HG03520 (cell line): Measurements from ENCODE around the gene TRAIP.

Source experiments
- ATAC-seq: cut with Tn5 transposase; IDR thresholded peaks from one replicate; pipeline ENCODE4 v1.9.1; 2021; ENCODE audit warnings: mild to moderate bottlenecking, moderate library complexity; ENCODE audit not compliant: unreplicated experiment

The TRAIP gene

DNA sequence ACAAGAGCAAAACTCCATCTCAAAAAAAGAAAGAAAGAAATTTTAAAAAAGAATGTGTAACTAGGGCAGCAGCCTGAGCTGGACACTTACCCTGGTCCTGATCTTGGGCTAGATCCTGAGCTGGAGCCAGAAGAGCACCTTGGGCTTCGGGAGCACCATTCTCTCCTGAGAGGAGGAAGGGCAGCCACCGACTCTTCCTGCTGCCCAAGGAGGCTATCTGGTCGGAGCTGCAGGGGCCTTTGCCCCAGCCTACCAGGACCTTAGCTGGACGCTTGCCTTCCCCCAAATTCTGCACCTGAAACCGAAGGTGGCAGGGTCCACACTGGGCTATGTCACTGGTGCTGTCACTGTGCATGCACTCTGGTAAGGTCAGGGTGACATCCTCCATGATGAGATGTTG lies 20.2 kb upstream of the TRAIP start:
- ATAC-seq = no peak

DNA sequence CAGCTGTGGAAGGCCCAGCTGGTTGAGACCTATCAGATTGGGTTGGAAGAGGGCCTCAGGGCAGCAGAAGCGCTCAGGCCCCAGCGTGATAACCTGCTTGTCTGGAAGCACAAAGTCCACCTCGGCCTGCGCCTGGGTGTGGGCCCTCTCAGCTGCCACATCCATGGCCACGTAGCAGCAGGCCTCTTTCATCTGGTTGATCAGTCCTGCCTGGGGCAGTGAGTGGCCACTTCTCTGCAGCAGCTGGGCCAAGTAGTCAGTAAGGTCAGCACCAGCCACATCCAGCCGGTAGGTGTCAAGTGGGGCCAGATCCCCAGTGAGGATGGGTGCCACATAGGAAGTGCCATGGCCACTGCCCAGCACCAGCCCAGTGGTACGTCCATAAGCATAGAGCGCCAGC lies 17.3 kb upstream of the TRAIP start:
- ATAC-seq = no peak

DNA sequence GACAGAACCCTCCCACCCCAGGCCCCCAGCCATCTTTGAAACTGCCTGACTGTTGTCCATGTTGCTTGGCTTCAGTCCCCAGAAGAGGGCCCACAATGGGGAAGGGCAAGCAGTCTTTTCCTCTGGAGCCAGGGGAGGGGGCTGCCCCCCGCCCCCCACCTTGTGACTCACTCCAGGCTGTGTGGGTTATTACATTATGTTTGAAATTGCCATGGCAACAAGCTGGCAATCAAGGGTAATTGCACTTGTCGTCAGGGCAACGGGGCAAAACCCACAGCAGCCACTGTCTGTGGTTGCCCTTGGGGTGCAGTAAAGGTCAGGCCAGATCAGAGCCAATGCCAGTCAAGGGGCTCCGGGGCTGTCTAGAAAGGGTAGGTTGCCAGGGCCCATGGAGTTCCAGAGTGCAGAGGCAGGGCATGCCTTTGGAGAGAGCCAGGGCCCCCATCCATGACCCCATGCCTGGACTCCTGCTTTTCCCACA lies 16.5 kb upstream of the TRAIP start:
- ATAC-seq = no peak

DNA sequence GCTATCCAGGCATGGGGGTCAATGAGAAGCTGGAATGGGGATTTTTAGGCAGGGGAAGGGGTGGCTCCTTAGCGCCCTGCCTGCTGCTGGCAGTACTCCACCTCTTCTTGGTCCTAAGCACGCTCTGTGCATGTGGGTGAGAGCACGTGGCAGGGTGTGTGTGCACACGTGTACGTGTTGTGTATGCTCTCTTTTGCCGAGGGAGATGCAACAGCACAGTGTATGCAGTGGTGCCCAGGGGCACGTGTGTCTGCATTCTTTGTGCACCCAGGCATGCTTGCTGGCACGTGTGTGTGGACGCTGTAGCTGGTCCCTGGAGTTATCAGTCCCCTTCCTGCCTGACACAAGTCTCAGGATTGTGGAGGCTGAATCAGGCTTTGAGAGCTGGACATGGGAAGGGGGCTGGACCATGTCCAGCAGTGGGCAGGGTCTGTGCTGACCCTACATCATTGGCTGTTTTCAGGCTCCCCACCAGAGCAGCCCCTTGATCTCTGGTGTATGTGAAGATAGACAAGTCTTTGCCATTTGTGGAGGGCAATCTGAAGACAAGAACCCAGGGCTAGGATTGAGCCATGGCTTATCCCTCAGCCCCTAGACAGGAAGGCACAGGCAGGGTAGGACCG lies 15.3 kb upstream of the TRAIP start:
- ATAC-seq = no peak

DNA sequence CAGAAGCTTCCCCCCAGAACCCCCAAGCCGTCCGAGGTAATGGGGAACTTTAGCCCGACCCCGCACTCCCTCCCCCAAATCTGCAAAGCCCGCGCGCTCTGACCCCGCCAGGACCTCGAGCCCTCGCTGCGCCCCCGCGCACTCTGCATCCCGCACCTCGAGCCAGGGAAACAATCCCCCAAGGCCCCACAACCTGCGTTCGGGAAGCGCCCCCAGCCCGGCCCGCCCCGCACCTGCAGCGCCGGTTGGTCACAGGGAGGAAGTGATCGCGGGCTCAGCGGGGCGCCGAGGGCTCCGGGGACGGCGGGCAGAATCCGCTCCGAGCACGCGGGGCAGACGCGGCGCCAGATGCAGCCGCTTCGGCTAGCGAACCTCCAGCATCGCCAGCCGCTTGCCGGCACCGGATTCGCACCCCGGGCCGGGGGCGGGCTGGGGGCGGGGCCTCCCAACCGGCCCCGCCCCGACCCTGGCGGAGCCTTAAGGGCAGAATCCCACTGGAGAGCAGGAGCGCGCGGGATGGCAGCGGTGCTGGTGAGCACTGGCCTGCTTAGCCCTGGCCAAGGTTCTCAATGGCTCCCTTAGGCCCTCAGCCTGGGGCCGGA lies 13.3 kb upstream of the TRAIP start, which contains the start of gene CAMKV:
TSS of gene CAMKV (minus strand) at position 382 of the 602 bp plus-strand sequence. CDS start 7,518 bp downstream, outside the sequence.
- ATAC-seq = no peak

DNA sequence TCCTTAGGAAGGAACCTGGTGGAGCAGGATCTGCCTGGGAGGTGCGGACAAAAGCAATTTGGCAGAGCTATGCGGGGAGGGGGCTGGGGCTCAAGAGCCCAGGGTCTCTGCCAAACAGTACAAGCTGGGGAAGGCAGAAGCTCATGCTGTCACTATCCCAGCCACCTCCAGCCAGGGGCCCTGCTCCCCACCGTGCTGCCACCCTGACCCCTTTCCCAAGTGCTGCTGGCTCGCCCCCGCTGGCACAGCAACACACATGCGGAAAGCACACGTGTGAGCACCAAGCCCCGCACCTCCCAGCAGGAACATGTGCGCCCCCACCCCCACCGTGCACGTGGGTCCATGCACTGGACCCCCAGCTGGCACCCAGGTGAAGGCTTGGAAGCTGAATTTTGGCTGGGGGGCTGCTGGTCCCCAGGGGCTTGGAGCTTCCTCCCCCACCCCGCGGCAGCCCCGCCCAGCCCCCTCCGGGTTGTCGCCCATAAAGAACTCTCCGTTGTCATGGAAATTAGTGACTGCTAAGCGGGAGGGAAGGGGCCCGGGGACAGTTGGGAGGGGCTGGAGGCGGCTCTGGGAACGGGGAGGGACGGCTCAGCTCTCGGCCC lies 12.6 kb upstream of the TRAIP start:
- no peak for ATAC-seq

DNA sequence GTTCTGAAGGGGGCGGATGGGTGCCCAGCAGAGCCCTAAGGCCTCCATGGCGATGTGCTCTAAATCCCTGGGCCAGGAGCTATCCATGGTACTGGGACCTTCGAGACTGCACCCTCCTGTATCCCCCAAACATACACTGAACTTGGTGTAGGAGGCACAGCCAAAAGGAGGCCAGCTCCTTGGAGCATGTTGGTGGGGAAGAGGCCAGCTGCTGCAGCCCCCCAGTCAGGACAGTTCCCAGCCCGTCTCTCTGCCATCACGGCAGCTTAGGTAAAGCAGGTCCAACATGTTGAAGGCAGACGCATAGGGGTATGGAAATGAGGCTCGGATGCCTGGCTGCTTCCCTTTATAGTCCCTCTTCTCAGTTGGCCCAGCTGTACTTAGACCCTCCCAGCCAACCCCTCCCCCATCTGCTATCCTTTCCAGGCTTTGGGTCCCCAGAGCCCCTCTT lies 11.5 kb upstream of the TRAIP start:
- no peak for ATAC-seq

DNA sequence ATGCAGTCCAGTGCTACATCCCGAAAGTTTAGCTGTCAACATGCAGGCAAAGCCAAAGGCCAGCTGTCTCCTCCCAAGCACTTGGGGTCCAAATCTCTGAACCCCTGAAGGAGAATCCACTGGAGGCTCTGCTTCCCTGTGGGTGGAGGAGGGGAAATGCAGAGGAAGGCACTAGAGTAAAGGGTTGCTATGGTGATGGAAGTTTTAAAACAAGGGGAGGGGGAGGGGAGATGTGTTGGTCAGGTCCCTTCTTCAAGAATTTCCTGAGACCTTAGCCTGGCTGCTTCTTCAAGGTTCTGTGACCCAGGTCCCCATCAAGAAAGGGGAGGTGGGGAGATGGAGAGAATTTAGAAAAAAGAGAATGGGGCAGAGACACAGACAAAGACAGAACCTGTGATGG lies 11.0 kb upstream of the TRAIP start:
- ATAC-seq = no peak

DNA sequence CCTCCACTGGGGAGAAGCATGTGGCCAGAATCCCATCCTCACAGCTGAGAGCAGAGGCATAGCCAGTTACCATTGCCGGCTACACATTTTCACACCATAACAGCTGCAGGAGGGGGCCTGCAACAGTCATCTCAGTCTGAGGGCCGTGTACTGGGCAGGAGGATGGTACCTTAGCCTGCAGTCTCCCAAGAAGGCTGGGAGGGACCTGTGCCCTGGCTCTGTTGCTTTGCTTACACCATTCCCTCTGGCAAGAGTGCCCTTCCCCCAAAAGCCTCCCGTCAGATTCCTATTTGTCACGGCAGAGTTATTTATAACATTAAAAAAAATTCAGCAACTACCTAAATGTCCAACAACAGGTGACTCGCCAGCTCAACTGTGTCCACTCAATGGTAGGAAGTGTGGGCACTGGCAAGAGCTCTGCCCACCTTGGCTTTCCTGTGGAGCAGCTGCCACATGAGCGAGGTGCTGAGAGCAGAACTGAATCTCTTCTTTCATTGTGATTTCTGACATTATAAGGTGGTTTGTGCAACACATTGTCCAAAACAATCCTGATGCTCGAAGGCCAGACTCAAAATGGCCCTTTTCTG lies 8.9 kb upstream of the TRAIP start:
- ATAC-seq = no peak

DNA sequence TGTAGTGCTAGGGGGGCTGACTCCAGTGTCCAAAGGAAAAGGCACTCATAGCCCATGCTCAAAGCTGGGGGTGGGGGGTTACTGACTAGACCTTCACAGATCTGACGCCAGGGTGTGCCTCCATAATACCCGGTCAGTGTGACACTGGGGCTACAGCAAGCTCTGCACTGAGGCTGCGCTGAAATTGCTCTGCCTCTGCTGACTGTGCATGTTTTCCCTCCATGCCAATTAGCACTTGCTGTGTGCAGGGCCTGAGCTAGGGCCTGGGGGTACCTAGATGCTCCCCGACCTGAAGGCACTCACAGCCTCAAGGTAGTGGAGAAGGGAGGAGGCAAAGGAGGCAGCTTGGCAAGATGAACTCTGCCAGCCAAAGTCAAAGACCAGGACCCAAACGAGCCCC lies 8.1 kb upstream of the TRAIP start:
- ATAC-seq = no peak

DNA sequence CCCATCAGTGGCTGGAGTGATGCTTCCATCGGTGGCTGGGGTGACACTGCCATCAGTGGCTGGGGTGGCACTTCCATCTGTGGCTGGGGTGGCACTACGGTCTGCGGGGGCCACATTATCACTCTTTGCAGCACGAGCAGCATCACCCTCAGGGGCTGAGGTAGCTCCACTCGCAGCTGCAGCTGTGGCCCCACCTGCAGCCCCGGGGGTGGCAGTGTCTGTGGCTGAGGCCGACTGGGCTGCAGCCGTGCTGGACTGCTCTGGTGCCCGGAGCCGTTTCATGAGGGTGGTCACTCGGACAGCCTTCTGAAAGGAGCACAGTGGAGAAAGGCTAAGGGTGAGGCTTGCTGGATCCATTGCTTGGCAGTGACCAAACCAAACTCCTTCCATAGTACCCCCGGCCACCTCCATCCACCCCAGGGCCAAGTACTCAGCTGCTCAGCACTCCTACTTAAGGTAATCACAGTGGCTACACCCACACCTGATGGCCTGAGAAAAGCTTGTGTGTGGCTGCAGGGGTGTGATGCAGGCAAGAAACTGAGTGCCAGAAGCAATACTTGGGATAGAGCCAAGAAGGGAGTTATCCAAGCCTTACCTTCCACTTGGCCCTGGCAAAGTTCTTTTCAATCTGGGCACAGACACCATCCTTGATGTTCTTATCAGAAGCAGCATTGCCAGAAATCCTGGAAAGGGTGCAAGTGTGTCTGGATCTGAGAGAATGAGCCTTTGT lies 3.4 kb upstream of the TRAIP start:
- ATAC-seq = no peak

DNA sequence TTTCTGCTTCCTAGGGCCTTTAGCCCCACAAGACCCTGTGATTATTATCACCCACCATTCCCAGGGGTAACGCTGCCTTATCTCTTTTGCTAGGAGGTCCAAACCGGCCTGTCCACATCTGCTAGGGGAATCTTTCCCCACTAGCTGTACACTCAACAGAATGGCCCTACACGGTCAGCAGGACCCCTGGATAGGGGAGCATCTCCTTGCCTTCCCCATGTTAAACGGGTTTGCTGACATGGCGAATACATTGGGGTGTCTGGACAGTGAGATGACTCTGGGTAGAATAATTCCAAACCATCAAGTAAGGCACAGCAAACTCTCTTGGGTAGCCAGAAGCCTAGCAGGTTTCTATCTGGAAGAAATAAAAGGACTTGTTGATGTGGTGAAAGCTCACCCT lies 702 bp downstream of the TRAIP start:
- no peak for ATAC-seq

DNA sequence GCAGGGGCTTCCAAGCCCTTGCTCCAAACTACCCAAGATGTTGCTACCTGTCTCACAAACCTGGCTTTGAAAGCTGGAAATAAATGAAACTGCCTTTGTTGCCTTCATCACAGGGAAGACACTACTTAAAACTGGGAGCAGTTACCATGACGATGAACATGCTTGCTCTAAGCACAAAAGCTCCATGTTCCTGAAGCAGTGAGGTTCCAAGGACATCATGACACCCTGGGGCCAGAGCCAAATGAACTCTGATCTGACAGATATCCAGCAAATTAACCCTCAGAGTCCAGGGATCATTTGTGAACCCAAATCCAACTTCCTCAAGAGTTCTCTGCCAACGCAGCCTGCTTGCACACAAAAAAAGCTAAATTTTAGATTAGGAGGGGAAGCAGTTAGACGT lies 10.7 kb downstream of the TRAIP start:
- no peak for ATAC-seq

DNA sequence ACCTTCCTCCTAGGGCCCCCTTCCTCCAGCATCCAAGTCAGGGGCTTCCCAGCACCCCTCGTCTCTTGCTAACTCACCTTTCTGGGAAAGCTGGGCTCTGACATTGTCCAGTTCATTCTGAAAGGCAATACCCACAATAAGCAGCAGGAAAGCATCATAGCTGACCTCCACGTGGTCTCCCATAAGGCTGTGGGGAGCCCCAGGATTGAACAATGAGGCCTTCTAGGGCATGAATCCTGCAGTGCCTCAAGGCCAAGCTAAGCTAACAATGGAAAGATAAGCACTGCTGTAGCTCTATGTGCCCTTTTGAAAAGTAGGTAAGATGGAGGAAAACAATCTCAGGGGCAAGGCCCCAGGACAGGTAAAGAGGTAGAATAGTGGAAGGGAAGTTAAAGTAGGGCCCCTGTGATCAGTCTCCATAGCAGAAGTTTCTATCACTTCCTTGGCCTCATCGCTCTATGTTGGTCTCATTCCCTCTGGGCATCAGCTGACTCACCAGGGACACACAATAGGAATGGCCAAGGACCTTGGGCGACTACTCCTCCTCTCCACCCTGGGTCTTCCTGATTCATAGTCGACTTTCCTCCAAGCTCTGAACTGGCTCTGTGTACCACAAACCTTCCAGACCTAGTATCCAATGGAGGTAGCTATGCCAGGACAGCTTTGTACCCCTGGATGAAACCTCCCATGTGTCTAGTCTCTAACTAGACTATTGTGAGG lies 11.7 kb downstream of the TRAIP start:
- ATAC-seq = no peak

DNA sequence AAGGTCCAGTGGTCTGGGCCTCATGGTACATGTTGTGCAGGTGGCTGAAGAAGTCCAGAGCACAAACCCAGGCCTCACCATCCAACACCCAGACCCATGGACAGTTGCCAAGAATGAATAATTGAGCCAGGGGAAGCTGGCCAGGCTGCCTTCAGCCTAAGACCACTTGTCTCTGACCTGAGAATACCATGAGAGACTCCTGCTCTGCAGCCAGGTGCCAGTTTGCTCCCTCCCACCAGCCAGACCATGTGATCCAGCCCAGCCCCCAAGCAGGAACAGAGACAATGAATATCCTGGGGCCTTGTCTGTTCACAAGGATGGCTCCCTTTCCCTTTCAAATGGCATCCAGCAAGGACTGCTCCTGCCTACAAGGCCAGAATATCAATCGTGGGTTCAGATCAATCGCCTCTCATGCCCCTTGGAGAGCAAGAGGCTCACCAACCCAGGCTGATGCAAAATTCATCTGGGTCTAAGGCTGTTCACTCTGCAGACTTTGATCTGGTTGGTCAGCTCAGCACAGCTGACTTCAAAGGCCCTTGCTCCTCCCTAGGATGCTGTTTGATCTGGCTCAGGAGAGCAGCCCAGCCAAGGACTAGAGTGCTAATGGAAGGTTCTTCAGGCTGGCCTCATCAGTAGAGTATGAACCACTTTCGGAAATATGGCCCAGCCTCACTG lies 13.4 kb downstream of the TRAIP start:
- ATAC-seq = no peak

DNA sequence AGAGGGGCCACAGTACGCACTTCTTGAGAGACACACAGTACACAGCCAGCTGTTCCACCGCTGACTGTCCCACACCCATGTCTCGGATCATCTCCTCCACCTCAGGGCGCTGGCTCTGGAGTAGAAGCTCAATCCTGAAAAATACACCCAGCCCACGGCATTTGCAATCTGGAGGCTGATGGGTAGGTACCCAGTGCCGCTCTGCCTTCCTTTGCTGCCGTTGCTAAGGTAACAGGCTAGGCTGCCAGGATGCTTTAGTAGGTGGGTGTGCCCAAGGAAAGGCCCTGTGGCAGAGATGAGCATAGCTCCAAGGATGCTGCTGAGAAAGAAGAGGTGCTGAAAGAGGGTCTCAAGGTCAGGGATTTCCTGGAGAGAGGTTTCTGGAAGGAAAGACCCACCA lies 14.6 kb downstream of the TRAIP start:
- ATAC-seq = no peak

DNA sequence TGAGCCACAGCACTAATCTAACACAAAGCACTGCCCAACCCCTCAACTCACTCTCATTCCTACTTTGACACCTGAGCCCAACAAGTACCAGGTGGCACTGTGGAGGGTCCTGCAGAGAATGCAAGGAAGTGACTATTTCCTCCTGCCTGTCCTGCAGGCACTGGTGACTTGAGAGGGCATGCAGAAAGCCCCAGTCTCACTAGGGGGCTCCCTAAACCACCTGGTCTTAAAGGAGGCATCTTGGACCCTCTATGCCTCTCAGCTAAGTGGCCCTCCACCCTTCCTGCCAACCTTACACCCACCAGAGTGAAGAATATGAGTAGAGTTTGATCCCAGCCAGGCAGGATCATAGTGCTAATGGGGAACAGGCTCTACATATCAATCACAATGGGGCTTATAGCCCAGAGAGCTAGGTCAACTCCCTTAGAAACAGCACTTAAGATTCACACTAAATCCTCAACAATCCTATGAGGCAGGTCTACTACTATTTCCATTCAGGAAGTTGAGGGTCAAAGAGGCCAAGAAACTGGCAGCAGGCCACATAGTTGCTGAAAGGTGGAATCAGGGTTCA lies 15.2 kb downstream of the TRAIP start:
- ATAC-seq = no peak

DNA sequence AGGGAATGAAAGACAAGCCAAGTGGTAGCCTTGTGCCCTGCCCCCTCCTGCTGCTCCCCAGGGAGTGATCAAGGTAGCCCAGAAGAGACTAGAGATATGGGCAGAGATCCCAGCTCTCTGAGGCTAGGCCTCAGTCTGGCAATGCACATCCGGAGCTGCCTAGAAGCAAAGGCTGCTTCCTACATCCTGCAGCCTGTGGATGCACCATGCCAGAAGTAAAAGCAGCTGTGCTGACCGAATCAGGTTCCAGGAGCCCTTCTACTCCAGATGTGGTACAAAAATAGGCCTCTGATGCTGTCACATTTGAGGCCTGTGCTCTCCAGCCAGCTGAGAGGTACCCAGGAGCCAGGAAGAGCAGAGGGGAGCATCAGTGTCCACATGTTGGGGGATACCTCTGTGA lies 16.0 kb downstream of the TRAIP start:
- no peak for ATAC-seq

DNA sequence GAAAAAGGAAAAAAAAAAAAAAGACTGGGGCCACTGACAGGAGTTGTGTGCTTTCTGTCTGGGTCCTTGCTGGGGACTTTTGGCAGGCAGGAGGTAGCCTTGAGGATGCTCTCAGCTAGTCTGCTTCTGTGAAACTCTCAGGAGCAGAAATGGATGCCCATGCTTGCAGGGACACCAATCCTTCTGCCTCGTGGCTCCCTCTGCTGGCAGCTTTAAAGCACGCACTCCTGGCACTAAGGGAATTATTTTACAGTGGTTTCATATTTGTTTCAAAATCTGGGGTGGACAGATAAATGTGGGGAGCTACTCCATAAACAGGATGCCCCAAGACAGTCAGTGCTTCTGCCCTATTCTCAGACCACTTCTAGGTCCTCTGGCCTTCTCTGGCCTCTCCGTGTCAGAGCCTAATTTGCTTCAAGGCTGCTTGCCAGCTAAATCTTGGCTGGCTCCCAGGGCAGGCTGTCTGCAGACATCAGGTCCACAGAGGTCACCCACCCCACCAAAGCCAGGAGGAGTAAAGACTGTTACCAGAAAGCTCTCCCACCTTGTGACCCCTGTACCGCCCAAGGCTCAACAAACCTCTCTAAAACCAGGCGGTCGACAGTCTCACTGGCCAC lies 17.1 kb downstream of the TRAIP start:
- ATAC-seq = no peak
